ENCODE results near the gene F2RL2. TPM values are rescaled to one million over a fixed set of nuclear protein-coding genes. Genes with fewer than 3 reads are reported as not detected.

The F2RL2 gene
- total and polyA plus RNA-seq, 2 donors (not counting 1 experiment from before 2014, with no cell fraction given): not detected

- no peaks in the 10 kb centered on the region for H3K4me1 ChIP-seq (ENCODE audit: control insufficient read depth in 2 of 2, insufficient read depth in 2 of 2, low read length in 2 of 2)
- ATAC-seq (ENCODE audit: low read depth): no peak
- CTCF ChIA-PET: no interaction called here
Observed at GRCh38 chr5:76590027-76590426, 33.2 kb downstream of the F2RL2 start.

GRCh38 chr5:76586531-76586930 is 36.7 kb downstream of the F2RL2 start:
- Mint-ChIP-seq H3K4me1 (peaks cover 16% of the 10 kb centered on the region), H3K27me3 (no peaks in the 10 kb centered on the region), H3K27ac (no peak overlapping the region), H3K9me3 (ENCODE audit: insufficient read depth) (no peaks in the 10 kb centered on the region), H3K4me3 (no peak overlapping the region)
- no peaks in the 10 kb centered on the region for H3K27me3 ChIP-seq (replicated peaks in 1 of 4; ENCODE audit: control extremely low read depth in 1 of 4, control insufficient read depth in 3 of 4, insufficient read depth in 4 of 4, low read length in 3 of 4)
- intact Hi-C loops (cut with micrococcal nuclease): no loop called here
- H4K20me1 ChIP-seq (ENCODE audit: control insufficient read depth, insufficient read depth, low read length, poor library complexity, severe bottlenecking): no peaks in the 10 kb centered on the region
- no peak overlapping the region for H3K4me3 ChIP-seq (ENCODE audit: control extremely low read depth in 1 of 5, extremely low read depth in 1 of 5, insufficient read depth in 1 of 5, low read depth in 2 of 5, low read length in 4 of 5)
- ChIA-PET CTCF (interaction anchor here (1.7 kb wide), 1 partner anchor 14 kb away, joined by 6 read pairs; no protein-coding TSS in a partner anchor), POLR2A (no interaction called here)
- H3K79me2 ChIP-seq (ENCODE audit: control insufficient read depth, insufficient read depth, low read length): no peaks in the 10 kb centered on the region
- peaks cover 0 to 3% of the 10 kb centered on the region in 2 experiments for H3K36me3 ChIP-seq (replicated peaks in 1 of 2; ENCODE audit: control extremely low read depth in 1 of 2, control insufficient read depth in 1 of 2, extremely low read depth in 1 of 2, insufficient read depth in 2 of 2, low read length in 1 of 2)
- no peak overlapping the region for H3K27ac ChIP-seq (ENCODE audit: low read length in 2 of 2)
- H3K4me2 ChIP-seq (replicated peaks; ENCODE audit: low read depth, low read length, poor library complexity, severe bottlenecking): no peak overlapping the region
- H3K4me1 ChIP-seq (ENCODE audit: control insufficient read depth in 2 of 2, insufficient read depth in 2 of 2, low read length in 2 of 2): peaks cover 4 to 7% of the 10 kb centered on the region in 2 donors
- TF ChIP-seq CTCF (IDR thresholded peaks at IDR 0.05) (no peak), EZH2 (IDR thresholded peaks at IDR 0.05; ENCODE audit: borderline replicate concordance, insufficient read depth, low read depth, low read length, poor library complexity, severe bottlenecking) (no peak)
- no peaks in the 10 kb centered on the region for H3K9me3 ChIP-seq (ENCODE audit: control extremely low read depth in 1 of 3, control insufficient read depth in 2 of 3, insufficient read depth in 1 of 3, low read length in 2 of 3)
- DNase-seq (no peak), ATAC-seq (ENCODE audit: low read depth) (no peak)
- no peak overlapping the region for H3K9ac ChIP-seq (ENCODE audit: low read length)
- 100% methylated on average over 1 of the region's 4 CpGs for WGBS (ENCODE audit: insufficient coverage)
- no peak overlapping the region for H2AFZ ChIP-seq (ENCODE audit: insufficient read depth, low read depth, low read length, poor library complexity, severe bottlenecking)

More at GRCh38 chr5:76590027-76590426, 33.2 kb downstream of the F2RL2 start:
- no peak overlapping the region for H3K27ac Mint-ChIP-seq
- no peak for DNase-seq
- no CpG with 5 or more reads among the region's 1 CpG for WGBS (ENCODE audit: insufficient coverage)
- H3K79me2 ChIP-seq (ENCODE audit: control insufficient read depth, insufficient read depth, low read length): no peaks in the 10 kb centered on the region
- no peaks in the 10 kb centered on the region for H3K27me3 ChIP-seq (replicated peaks in 1 of 4; ENCODE audit: control extremely low read depth in 1 of 4, control insufficient read depth in 3 of 4, insufficient read depth in 4 of 4, low read length in 3 of 4)
- POLR2A ChIA-PET: no interaction called here
- peaks cover 2% of the 10 kb centered on the region for H3K4me1 Mint-ChIP-seq
- H3K4me3 Mint-ChIP-seq: no peak overlapping the region
- H3K4me2 ChIP-seq (replicated peaks; ENCODE audit: low read depth, low read length, poor library complexity, severe bottlenecking): no peak overlapping the region
- no peak overlapping the region for H2AFZ ChIP-seq (ENCODE audit: insufficient read depth, low read depth, low read length, poor library complexity, severe bottlenecking)
- no peaks in the 10 kb centered on the region for H3K9me3 Mint-ChIP-seq (ENCODE audit: insufficient read depth)
- no peaks in the 10 kb centered on the region for H3K27me3 Mint-ChIP-seq
- H3K9me3 ChIP-seq (ENCODE audit: control extremely low read depth in 1 of 3, control insufficient read depth in 2 of 3, insufficient read depth in 1 of 3, low read length in 2 of 3): no peaks in the 10 kb centered on the region
- H4K20me1 ChIP-seq (ENCODE audit: control insufficient read depth, insufficient read depth, low read length, poor library complexity, severe bottlenecking): no peaks in the 10 kb centered on the region
- TF ChIP-seq CTCF (IDR thresholded peaks at IDR 0.05) (no peak), EZH2 (IDR thresholded peaks at IDR 0.05; ENCODE audit: borderline replicate concordance, insufficient read depth, low read depth, low read length, poor library complexity, severe bottlenecking) (no peak)
- H3K36me3 ChIP-seq (replicated peaks in 1 of 2; ENCODE audit: control extremely low read depth in 1 of 2, control insufficient read depth in 1 of 2, extremely low read depth in 1 of 2, insufficient read depth in 2 of 2, low read length in 1 of 2): peaks cover 0 to 3% of the 10 kb centered on the region in 2 experiments
- no peak overlapping the region for H3K27ac ChIP-seq (ENCODE audit: low read length in 2 of 2)
- intact Hi-C loops (cut with micrococcal nuclease): no loop called here
- no peak overlapping the region for H3K9ac ChIP-seq (ENCODE audit: low read length)
- no peak overlapping the region for H3K4me3 ChIP-seq (ENCODE audit: control extremely low read depth in 1 of 5, extremely low read depth in 1 of 5, insufficient read depth in 1 of 5, low read depth in 2 of 5, low read length in 4 of 5)

Measured in B cell (primary cell).